Fibroblast of villous mesenchyme (primary cell): ENCODE data around the gene BBC3. TPM values are rescaled to one million over a fixed set of nuclear protein-coding genes. Genes with fewer than 3 reads are reported as not detected.

Source experiments
- DNase-seq: peaks from one replicate; pipeline ENCODE4 v3.0.0-alpha.2; 2010; ENCODE audit warnings: low read depth
- H3K4me3 ChIP-seq: 2 replicates; pipeline ENCODE4 v1.5.1; 2011; ENCODE audit warnings: low read depth, mild to moderate bottlenecking, low read length
- small RNA-seq: library from RNA; depleted of rRNA; stranded (forward); fragments of <200 nt; gene quantifications from one replicate; pipeline ENCODE3, GENCODE V24; 2012
- total RNA-seq: library from RNA; depleted of rRNA; stranded (reverse); fragments of >200 nt; gene quantifications from 2 replicates; pipeline ENCODE4 v1.2.3, GENCODE V29; 2012
- TF ChIP-seq, protein P1 (sequence below): IDR thresholded peaks from 2 replicates; pipeline ENCODE4 v1.5.1; 2012; ENCODE audit warnings: low read depth, mild to moderate bottlenecking, low read length; ENCODE audit not compliant: insufficient read depth

Gene BBC3
- total RNA-seq, 1 donor, result 6.0 TPM

DNA sequence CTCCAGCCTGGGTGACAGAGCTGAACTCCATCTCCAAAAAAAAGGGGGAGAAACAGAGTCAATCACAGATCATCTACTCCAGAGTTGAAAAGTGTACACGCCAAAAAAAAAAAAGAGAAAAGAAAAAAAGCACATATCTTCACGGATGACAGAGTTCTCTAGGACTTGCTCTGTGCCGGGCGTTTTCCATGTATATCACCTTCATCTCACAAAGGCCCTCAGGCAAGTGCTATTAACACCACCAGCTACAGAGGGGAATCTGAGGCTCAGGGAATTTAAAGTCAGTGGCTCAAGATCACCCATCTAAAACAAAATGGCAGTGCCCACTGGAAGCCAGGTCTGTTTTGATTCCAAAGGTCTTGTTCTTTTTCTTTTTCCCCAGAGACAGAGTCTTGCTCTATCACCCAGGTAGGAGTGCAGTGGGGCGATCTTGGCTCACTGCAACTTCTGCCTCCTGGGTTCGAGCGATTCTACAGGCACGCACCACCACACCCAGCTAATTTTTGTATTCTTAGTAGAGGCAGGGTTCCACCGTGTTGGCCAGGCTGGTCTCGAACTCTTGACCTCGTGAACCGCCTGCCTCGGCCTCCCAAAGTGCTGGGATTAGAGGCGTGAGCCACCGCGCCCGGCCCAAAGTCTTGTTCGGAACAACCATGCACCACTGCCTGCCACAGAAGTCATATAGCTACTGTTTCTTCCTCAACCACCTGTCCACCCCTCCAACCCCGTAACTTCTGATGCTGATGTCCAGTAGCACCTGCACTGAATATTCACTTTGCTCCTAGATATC, 58.1 kb downstream of the BBC3 start:
- no peak overlapping the region for H3K4me3 ChIP-seq
- DNase-seq, result no peak
- TF ChIP-seq, protein P1, sequence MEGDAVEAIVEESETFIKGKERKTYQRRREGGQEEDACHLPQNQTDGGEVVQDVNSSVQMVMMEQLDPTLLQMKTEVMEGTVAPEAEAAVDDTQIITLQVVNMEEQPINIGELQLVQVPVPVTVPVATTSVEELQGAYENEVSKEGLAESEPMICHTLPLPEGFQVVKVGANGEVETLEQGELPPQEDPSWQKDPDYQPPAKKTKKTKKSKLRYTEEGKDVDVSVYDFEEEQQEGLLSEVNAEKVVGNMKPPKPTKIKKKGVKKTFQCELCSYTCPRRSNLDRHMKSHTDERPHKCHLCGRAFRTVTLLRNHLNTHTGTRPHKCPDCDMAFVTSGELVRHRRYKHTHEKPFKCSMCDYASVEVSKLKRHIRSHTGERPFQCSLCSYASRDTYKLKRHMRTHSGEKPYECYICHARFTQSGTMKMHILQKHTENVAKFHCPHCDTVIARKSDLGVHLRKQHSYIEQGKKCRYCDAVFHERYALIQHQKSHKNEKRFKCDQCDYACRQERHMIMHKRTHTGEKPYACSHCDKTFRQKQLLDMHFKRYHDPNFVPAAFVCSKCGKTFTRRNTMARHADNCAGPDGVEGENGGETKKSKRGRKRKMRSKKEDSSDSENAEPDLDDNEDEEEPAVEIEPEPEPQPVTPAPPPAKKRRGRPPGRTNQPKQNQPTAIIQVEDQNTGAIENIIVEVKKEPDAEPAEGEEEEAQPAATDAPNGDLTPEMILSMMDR, result no peak

Small RNAs within 50 kb of the gene (small RNA-seq; reads per million reads assigned to genes)
- gene MIR3190, result not detected

Other genes starting within 250 kb of the BBC3 start
- gene NPAS1, start 211.4 kb downstream of the BBC3 start, total RNA-seq, result 0.32 and 0.86 TPM in 2 replicates
- 22.0 and 28.3 TPM in 2 replicates for gene TMEM160, start 182.6 kb downstream of the BBC3 start, total RNA-seq
- gene ZC3H4, start 117.4 kb downstream of the BBC3 start, total RNA-seq, result 16.0 and 16.8 TPM in 2 replicates
- gene SAE1, start 100.4 kb downstream of the BBC3 start, total RNA-seq, result 155 and 160 TPM in 2 replicates
- gene CCDC9, start 25.3 kb upstream of the BBC3 start, total RNA-seq, result 7.3 and 8.4 TPM in 2 replicates
- 2.6 and 4.2 TPM in 2 replicates for gene INAFM1, start 43.7 kb upstream of the BBC3 start, total RNA-seq
- gene C5AR1, start 78.7 kb upstream of the BBC3 start, total RNA-seq, result 0.32 and 0.43 TPM in 2 replicates
- under 0.01 TPM in 1 of 2 replicates, not detected in the other for gene C5AR2, start 101.0 kb upstream of the BBC3 start, total RNA-seq
- 12.2 and 13.4 TPM in 2 replicates for gene DHX34, start 118.1 kb upstream of the BBC3 start, total RNA-seq
- gene MEIS3, start 188.3 kb upstream of the BBC3 start, total RNA-seq, result 38.0 and 60.6 TPM in 2 replicates
- gene SLC8A2, start 240.7 kb upstream of the BBC3 start, total RNA-seq, result not detected in 2 replicates